H1 (cell line): ENCODE data around the gene MRM2. TPM values are rescaled to one million over a fixed set of nuclear protein-coding genes. Genes with fewer than 3 reads are reported as not detected.

Experiments
- GTF2F1 ChIP-seq: IDR thresholded peaks from 2 replicates; pipeline ENCODE4 v1.6.1; 2012; ENCODE audit warnings: low read depth, low read length, improper control_type of control experiment, borderline replicate concordance
- HDAC6 ChIP-seq: IDR thresholded peaks from one replicate; pipeline ENCODE4 v1.7.1; 2012; ENCODE audit warnings: low read depth, mild to moderate bottlenecking, inconsistent platforms, low read length, moderate library complexity
- RFX5 ChIP-seq: IDR thresholded peaks from 2 replicates; pipeline ENCODE4 v1.6.1; 2011; ENCODE audit warnings: low read depth, low read length, improper control_type of control experiment, borderline replicate concordance
- RXRA ChIP-seq: IDR thresholded peaks from 2 replicates; pipeline ENCODE4 v1.6.1; 2011; ENCODE audit warnings: low read depth, mild to moderate bottlenecking, low read length, moderate library complexity; ENCODE audit not compliant: insufficient read depth
- polyA plus RNA-seq, 7 experiments: library from polyadenylated mRNA; depleted of rRNA in 3 of 7; stranded (reverse) in 5 of 7; unstranded in 2 of 7; fragments of >200 nt in 5 of 7; fragments of 200-250 nt in 2 of 7; gene quantifications; 1 replicate in 5 of 7; 2 replicates in 1 of 7; 4 replicates in 1 of 7; pipeline versions ENCODE4 v1.2.1 to v1.2.3, GENCODE V29; 2011 to 2013; ENCODE audit warnings: missing spikeins in 2 of 7, mixed read lengths in 2 of 7
- total RNA-seq: library from RNA; stranded (reverse); fragmentation: NEBNext Ultra II Directional; extraction: Animal tissue kit (Norgen Biotek cat#: 25700); gene quantifications from 2 replicates; pipeline ENCODE4 v1.2.1, GENCODE V29; 2021
- TF ChIP-seq, protein P1 (sequence below), 3 experiments: IDR thresholded peaks; 1 replicate in 2 of 3; 2 replicates in 1 of 3; pipeline versions ENCODE4 v1.5.1 to v1.6.1; 2011; ENCODE audit warnings: low read length in 3 of 3, mild to moderate bottlenecking in 3 of 3, inconsistent platforms in 2 of 3, low read depth in 1 of 3, moderate library complexity in 1 of 3; ENCODE audit not compliant: insufficient read depth in 1 of 3; ENCODE audit errors: control extremely low read depth in 1 of 3

Gene MRM2
- total and polyA plus RNA-seq, 2 of the 8 experiments (the other 6 are each of a cell fraction or from before 2014, with no cell fraction given): 17.2 to 38.6 TPM

DNA sequence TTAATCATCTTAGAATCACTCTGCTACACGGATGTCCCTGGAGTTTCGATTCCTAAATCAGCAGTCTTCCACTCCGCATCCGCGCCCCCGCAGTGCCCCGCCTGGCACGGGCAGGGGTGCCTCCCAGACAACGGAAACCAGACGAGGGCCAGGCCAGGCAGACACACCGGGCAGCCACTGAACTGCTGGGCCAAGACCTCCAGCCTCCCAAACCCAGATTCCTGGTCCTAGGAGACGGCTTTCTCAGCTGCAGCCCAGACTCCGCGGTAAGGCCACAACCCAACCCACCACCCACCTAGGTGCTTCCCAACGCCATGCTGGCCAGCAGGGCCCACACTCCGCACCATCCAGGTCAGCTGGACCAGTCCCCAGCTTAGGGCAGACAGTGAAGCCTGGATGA, 42.5 kb downstream of the MRM2 start (continued):
- TF ChIP-seq, protein P1, sequence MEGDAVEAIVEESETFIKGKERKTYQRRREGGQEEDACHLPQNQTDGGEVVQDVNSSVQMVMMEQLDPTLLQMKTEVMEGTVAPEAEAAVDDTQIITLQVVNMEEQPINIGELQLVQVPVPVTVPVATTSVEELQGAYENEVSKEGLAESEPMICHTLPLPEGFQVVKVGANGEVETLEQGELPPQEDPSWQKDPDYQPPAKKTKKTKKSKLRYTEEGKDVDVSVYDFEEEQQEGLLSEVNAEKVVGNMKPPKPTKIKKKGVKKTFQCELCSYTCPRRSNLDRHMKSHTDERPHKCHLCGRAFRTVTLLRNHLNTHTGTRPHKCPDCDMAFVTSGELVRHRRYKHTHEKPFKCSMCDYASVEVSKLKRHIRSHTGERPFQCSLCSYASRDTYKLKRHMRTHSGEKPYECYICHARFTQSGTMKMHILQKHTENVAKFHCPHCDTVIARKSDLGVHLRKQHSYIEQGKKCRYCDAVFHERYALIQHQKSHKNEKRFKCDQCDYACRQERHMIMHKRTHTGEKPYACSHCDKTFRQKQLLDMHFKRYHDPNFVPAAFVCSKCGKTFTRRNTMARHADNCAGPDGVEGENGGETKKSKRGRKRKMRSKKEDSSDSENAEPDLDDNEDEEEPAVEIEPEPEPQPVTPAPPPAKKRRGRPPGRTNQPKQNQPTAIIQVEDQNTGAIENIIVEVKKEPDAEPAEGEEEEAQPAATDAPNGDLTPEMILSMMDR (IDR thresholded peaks at IDR 0.05; ENCODE audit: control extremely low read depth in 1 of 3, insufficient read depth in 1 of 3, low read depth in 1 of 3, low read length in 3 of 3): no peak
- TF ChIP-seq RXRA (no peak), RFX5 (no peak), HDAC6 (no peak), GTF2F1 (no peak)
